B cell (primary cell): ENCODE results near the gene AURKA. TPM values are rescaled to one million over a fixed set of nuclear protein-coding genes. Genes with fewer than 3 reads are reported as not detected.

Experiments
- ATAC-seq: fragments of 200-7000 bp; cut with Tn5 transposase; one replicate; pipeline ENCODE4 v1.10.0; 2021; ENCODE audit warnings: low read depth, mild to moderate bottlenecking, moderate number of reproducible peaks, moderate library complexity
- CTCF ChIA-PET: fragments of 350-600 bp; sonication (Branson Sonifier 250); formaldehyde crosslinking; loops from one replicate; lab custom pipeline; 2021; ENCODE audit warnings: antibody characterized with exemption, inconsistent platforms; lab: Charles Lee
- POLR2A ChIA-PET: fragments of 350-600 bp; sonication (Branson Sonifier 250); formaldehyde crosslinking; loops from one replicate; lab custom pipeline; 2021; ENCODE audit warnings: antibody characterized with exemption; lab: Charles Lee
- DNase-seq: peaks from one replicate; pipeline ENCODE4 v3.0.0; 2013
- H2AFZ ChIP-seq: 2 replicates; pipeline ENCODE4 v1.6.1; 2012; ENCODE audit warnings: mild to moderate bottlenecking, low read depth, low read length; ENCODE audit not compliant: insufficient read depth, poor library complexity, severe bottlenecking
- H3K27ac ChIP-seq, 2 donors: 1 replicate in 1 of 2; 2 replicates in 1 of 2; pipeline ENCODE4 v1.5.1; 2012 to 2013; ENCODE audit warnings: low read length in 2 of 2, mild to moderate bottlenecking in 2 of 2, moderate library complexity in 1 of 2
- H3K27me3 ChIP-seq, 4 experiments: fragments of 200-600 bp in 1 of 4; sonication (generic) in 1 of 4; replicated peaks in 1 of 4; 1 replicate in 2 of 4; 2 replicates in 2 of 4; pipeline versions ENCODE4 v1.6.1 to v1.7.0; 2013 to 2016; ENCODE audit warnings: low read length in 3 of 4, mild to moderate bottlenecking in 2 of 4, mixed read lengths in 1 of 4, moderate library complexity in 1 of 4; ENCODE audit not compliant: insufficient read depth in 4 of 4, control insufficient read depth in 3 of 4; ENCODE audit errors: control extremely low read depth in 1 of 4
- H3K36me3 ChIP-seq, 2 experiments: replicated peaks in 1 of 2; 1 replicate in 1 of 2; 2 replicates in 1 of 2; pipeline versions ENCODE4 v1.6.1 to v1.7.1; 2013; ENCODE audit warnings: low read length in 1 of 2; ENCODE audit not compliant: insufficient read depth in 2 of 2, control insufficient read depth in 1 of 2; ENCODE audit errors: control extremely low read depth in 1 of 2, extremely low read depth in 1 of 2
- H3K4me1 ChIP-seq, 2 donors: fragments of 200-600 bp in 1 of 2; sonication (generic) in 1 of 2; 1 replicate in 1 of 2; 2 replicates in 1 of 2; pipeline versions ENCODE4 v1.5.1 to v1.6.1; 2013 to 2017; ENCODE audit warnings: low read length in 2 of 2; ENCODE audit not compliant: control insufficient read depth in 2 of 2, insufficient read depth in 2 of 2
- H3K4me2 ChIP-seq: replicated peaks from 2 replicates; pipeline ENCODE3; 2012; ENCODE audit warnings: mild to moderate bottlenecking, low read depth, low read length; ENCODE audit not compliant: poor library complexity, severe bottlenecking
- H3K4me3 ChIP-seq, 5 experiments: fragments of 200-600 bp in 1 of 5; sonication (generic) in 1 of 5; 1 replicate in 3 of 5; 2 replicates in 2 of 5; pipeline versions ENCODE4 v1.5.1 to v1.7.0; 2011 to 2016; ENCODE audit warnings: low read length in 4 of 5, mild to moderate bottlenecking in 4 of 5, low read depth in 2 of 5, control low read depth in 1 of 5, moderate library complexity in 1 of 5; ENCODE audit not compliant: insufficient read depth in 1 of 5; ENCODE audit errors: control extremely low read depth in 1 of 5, extremely low read depth in 1 of 5
- H3K79me2 ChIP-seq: fragments of 200-600 bp; sonication (generic); one replicate; pipeline ENCODE4 v1.6.0; 2016; ENCODE audit warnings: low read length; ENCODE audit not compliant: control insufficient read depth, insufficient read depth
- H3K9ac ChIP-seq: fragments of 200-600 bp; sonication (generic); 2 replicates; pipeline ENCODE4 v1.6.1; 2017; ENCODE audit warnings: mild to moderate bottlenecking, low read length, moderate library complexity
- H3K9me3 ChIP-seq, 3 donors: one replicate each; pipeline versions ENCODE4 v1.6.1 to v1.7.1; 2013; ENCODE audit warnings: low read length in 2 of 3; ENCODE audit not compliant: control insufficient read depth in 2 of 3, insufficient read depth in 1 of 3; ENCODE audit errors: control extremely low read depth in 1 of 3
- H4K20me1 ChIP-seq: 2 replicates; pipeline ENCODE4 v1.6.0; 2012; ENCODE audit warnings: mild to moderate bottlenecking, low read length; ENCODE audit not compliant: insufficient read depth, control insufficient read depth, poor library complexity, severe bottlenecking
- H3K27ac Mint-ChIP-seq: one replicate; pipeline ENCODE4 v1.8.0; 2021; ENCODE audit warnings: mixed read lengths
- H3K27me3 Mint-ChIP-seq: one replicate; pipeline ENCODE4 v1.8.0; 2021; ENCODE audit warnings: mixed read lengths
- H3K4me1 Mint-ChIP-seq: one replicate; pipeline ENCODE4 v1.8.0; 2021; ENCODE audit warnings: mixed read lengths
- H3K4me3 Mint-ChIP-seq: one replicate; pipeline ENCODE4 v1.8.0; 2021; ENCODE audit warnings: mixed read lengths
- H3K9me3 Mint-ChIP-seq: one replicate; pipeline ENCODE4 v1.8.0; 2022; ENCODE audit warnings: mixed read lengths; ENCODE audit not compliant: insufficient read depth
- CTCF ChIP-seq: fragments of 200-600 bp; IDR thresholded peaks from one replicate; pipeline ENCODE4 v1.8.0; 2022; ENCODE audit warnings: antibody characterized with exemption, mild to moderate bottlenecking
- EZH2 ChIP-seq: IDR thresholded peaks from 2 replicates; pipeline ENCODE4 v1.6.1; 2012; ENCODE audit warnings: borderline replicate concordance, low read depth, mild to moderate bottlenecking, moderate library complexity, low read length; ENCODE audit not compliant: insufficient read depth, poor library complexity, severe bottlenecking
- WGBS: methylation state at CpG from one replicate; pipeline ENCODE4 v1.1.5; 2013; ENCODE audit warnings: missing lambda C conversion rate; ENCODE audit not compliant: insufficient coverage; 5-methylcytosine and 5-hydroxymethylcytosine counted together
- intact Hi-C: fragments of 100-400 bp; cut with micrococcal nuclease; formaldehyde crosslinking; loops from one replicate; pipeline ENCODE4 v1.10.0; 2022
- polyA plus RNA-seq: library from polyadenylated mRNA; depleted of rRNA; stranded (reverse); fragments of >200 nt; gene quantifications from 2 replicates; pipeline ENCODE4 v1.2.3, GENCODE V29; 2012
- total RNA-seq, 2 donors: library from RNA; stranded (reverse); fragments of 120-200 nt in 1 of 2; gene quantifications; 1 replicate in 1 of 2; 2 replicates in 1 of 2; pipeline versions ENCODE4 v1.2.3 to v1.2.4, GENCODE V29; 2013 to 2022

AURKA gene
- total and polyA plus RNA-seq, 2 donors (not counting 1 experiment from before 2014, with no cell fraction given) = 0.86 to 3.9 TPM

GRCh38 chr20:56428410-56428809, 36.4 kb upstream of the AURKA start:
- Mint-ChIP-seq H3K4me3 (peak overlapping the region; percentile 3), H3K9me3 (no peaks in the 10 kb centered on the region), H3K27me3 (peaks cover 9% of the 10 kb centered on the region), H3K27ac (no peak overlapping the region), H3K4me1 (peaks cover 27% of the 10 kb centered on the region)
- CTCF ChIA-PET = no interaction called here
- POLR2A ChIA-PET = no interaction called here
- intact Hi-C loops = no loop called here
- Histone ChIP-seq H3K9me3 (no peaks in the 10 kb centered on the region), H3K79me2 (no peaks in the 10 kb centered on the region), H3K4me2 (no peak overlapping the region), H2AFZ (no peak overlapping the region), H4K20me1 (no peaks in the 10 kb centered on the region), H3K4me3 (no peak overlapping the region), H3K36me3 (no peaks in the 10 kb centered on the region), H3K4me1 (peaks cover 13 to 22% of the 10 kb centered on the region in 2 donors), H3K27ac (no peak overlapping the region), H3K27me3 (peaks cover 0 to 13% (median 3%) of the 10 kb centered on the region in 4 experiments), H3K9ac (no peak overlapping the region)
- ATAC-seq (no peak), DNase-seq (no peak)
- 84% methylated on average over 4 of the region's 5 CpGs for WGBS
- no peak for TF ChIP-seq EZH2
- TF ChIP-seq CTCF = no peak

GRCh38 chr20:56427797-56428196, 35.8 kb upstream of the AURKA start:
- Histone ChIP-seq H3K9ac (no peak overlapping the region), H3K4me1 (peaks cover 13 to 22% of the 10 kb centered on the region in 2 donors), H3K79me2 (no peaks in the 10 kb centered on the region), H3K9me3 (no peaks in the 10 kb centered on the region), H3K27ac (no peak overlapping the region), H2AFZ (no peak overlapping the region), H4K20me1 (no peaks in the 10 kb centered on the region), H3K36me3 (no peaks in the 10 kb centered on the region), H3K4me3 (no peak overlapping the region), H3K4me2 (no peak overlapping the region), H3K27me3 (peaks cover 0 to 13% (median 3%) of the 10 kb centered on the region in 4 experiments)
- H3K27me3 Mint-ChIP-seq = peaks cover 9% of the 10 kb centered on the region
- H3K27ac Mint-ChIP-seq = no peak overlapping the region
- ATAC-seq (no peak), DNase-seq (no peak)
- ChIA-PET CTCF (no interaction called here), POLR2A (no interaction called here)
- no peaks in the 10 kb centered on the region for H3K9me3 Mint-ChIP-seq
- no peak for TF ChIP-seq CTCF
- no peak overlapping the region for H3K4me3 Mint-ChIP-seq
- WGBS = 94% methylated on average over 2 of the region's 4 CpGs
- H3K4me1 Mint-ChIP-seq = peaks cover 27% of the 10 kb centered on the region
- intact Hi-C loops = no loop called here
